ENCODE data around the gene PRKN.

DNA sequence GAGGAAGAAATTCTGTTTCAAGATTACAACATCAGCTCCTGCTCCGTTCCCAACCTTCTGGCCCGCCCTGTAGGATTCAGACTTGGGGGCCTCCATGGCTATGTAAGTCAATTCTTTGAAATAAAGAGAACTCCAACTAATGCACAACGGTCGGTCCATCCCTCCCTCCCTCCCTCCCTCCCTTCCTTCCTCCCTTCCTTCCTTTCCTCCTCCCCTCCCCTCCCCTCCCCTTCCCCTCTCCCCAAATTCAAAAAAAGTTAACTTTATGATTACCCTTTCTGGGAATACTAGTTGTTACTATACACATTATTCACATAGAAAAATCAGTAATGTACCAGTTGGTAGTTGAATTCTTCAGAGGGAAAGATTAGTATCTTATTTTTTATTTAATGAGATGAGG lies 1274.0 kb downstream of the PRKN start:
- TF ChIP-seq, protein P1, sequence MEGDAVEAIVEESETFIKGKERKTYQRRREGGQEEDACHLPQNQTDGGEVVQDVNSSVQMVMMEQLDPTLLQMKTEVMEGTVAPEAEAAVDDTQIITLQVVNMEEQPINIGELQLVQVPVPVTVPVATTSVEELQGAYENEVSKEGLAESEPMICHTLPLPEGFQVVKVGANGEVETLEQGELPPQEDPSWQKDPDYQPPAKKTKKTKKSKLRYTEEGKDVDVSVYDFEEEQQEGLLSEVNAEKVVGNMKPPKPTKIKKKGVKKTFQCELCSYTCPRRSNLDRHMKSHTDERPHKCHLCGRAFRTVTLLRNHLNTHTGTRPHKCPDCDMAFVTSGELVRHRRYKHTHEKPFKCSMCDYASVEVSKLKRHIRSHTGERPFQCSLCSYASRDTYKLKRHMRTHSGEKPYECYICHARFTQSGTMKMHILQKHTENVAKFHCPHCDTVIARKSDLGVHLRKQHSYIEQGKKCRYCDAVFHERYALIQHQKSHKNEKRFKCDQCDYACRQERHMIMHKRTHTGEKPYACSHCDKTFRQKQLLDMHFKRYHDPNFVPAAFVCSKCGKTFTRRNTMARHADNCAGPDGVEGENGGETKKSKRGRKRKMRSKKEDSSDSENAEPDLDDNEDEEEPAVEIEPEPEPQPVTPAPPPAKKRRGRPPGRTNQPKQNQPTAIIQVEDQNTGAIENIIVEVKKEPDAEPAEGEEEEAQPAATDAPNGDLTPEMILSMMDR (IDR thresholded peaks at IDR 0.05; ENCODE audit: borderline replicate concordance, extremely low read depth, low read length, poor library complexity, severe bottlenecking), result no peak
- no peak for TF ChIP-seq EZH2 (IDR thresholded peaks at IDR 0.05; ENCODE audit: borderline replicate concordance, low read depth, low read length, severe bottlenecking)

Measured in DND-41 (cell line).